ENCODE results near the gene CSAD. TPM values are rescaled to one million over a fixed set of nuclear protein-coding genes. Genes with fewer than 3 reads are reported as not detected.
A peak's percentile ranks its signal among the peaks of the same experiment; 100 is the strongest.

The CSAD gene
- total RNA-seq, 1 donor: 7.8 TPM

- TF ChIP-seq, protein P1, sequence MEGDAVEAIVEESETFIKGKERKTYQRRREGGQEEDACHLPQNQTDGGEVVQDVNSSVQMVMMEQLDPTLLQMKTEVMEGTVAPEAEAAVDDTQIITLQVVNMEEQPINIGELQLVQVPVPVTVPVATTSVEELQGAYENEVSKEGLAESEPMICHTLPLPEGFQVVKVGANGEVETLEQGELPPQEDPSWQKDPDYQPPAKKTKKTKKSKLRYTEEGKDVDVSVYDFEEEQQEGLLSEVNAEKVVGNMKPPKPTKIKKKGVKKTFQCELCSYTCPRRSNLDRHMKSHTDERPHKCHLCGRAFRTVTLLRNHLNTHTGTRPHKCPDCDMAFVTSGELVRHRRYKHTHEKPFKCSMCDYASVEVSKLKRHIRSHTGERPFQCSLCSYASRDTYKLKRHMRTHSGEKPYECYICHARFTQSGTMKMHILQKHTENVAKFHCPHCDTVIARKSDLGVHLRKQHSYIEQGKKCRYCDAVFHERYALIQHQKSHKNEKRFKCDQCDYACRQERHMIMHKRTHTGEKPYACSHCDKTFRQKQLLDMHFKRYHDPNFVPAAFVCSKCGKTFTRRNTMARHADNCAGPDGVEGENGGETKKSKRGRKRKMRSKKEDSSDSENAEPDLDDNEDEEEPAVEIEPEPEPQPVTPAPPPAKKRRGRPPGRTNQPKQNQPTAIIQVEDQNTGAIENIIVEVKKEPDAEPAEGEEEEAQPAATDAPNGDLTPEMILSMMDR (IDR thresholded peaks at IDR 0.05; ENCODE audit: insufficient read depth, low read depth, low read length): no peak
- peak; percentile 89 for DNase-seq (ENCODE audit: low read depth)
Observed at GRCh38 chr12:53145383-53146260, 35.1 kb downstream of the CSAD start.

DNA sequence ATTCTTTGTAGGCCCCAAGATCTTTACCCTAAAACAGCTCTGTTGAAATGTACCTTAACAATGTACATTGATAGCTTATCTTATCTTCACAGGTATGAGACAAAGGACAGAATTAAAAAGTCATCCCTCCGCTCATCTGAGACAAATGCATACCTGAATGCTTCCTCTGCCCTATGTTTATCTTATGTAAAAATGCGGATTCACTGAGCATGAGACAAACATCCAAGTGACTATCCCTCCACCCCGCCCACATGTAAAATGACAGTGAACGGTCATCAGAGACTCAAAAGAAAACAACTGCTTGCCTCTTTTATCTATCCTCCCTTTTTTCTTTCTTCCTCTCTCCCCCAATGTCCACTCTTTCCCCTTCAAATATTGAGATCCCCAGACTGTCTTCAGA is 37.4 kb downstream of the CSAD start:
- TF ChIP-seq, protein P1 (IDR thresholded peaks at IDR 0.05; ENCODE audit: insufficient read depth, low read depth, low read length): no peak

More at GRCh38 chr12:53145383-53146260, 35.1 kb downstream of the CSAD start:
- no peak overlapping the region for H3K4me3 ChIP-seq (ENCODE audit: low read depth, low read length)

GRCh38 chr12:53133722-53134121 is 47.0 kb downstream of the CSAD start:
- TF ChIP-seq, protein P1 (IDR thresholded peaks at IDR 0.05; ENCODE audit: insufficient read depth, low read depth, low read length): no peak
- DNase-seq (ENCODE audit: low read depth): no peak
- H3K4me3 ChIP-seq (ENCODE audit: low read depth, low read length): no peak overlapping the region

More for the DNA sequence above, 37.4 kb downstream of the CSAD start:
- no peak for DNase-seq (ENCODE audit: low read depth)
- H3K4me3 ChIP-seq (ENCODE audit: low read depth, low read length): no peak overlapping the region

GRCh38 chr12:53131844-53132243 is 48.9 kb downstream of the CSAD start:
- H3K4me3 ChIP-seq (ENCODE audit: low read depth, low read length): no peak overlapping the region
- DNase-seq (ENCODE audit: low read depth): no peak
- TF ChIP-seq, protein P1 (IDR thresholded peaks at IDR 0.05; ENCODE audit: insufficient read depth, low read depth, low read length): no peak

GRCh38 chr12:53128780-53129569 is 51.8 kb downstream of the CSAD start:
- TF ChIP-seq, protein P1 (IDR thresholded peaks at IDR 0.05; ENCODE audit: insufficient read depth, low read depth, low read length): no peak
- no peak for DNase-seq (ENCODE audit: low read depth)
- H3K4me3 ChIP-seq (ENCODE audit: low read depth, low read length): no peak overlapping the region

- TF ChIP-seq, protein P1 (IDR thresholded peaks at IDR 0.05; ENCODE audit: insufficient read depth, low read depth, low read length): no peak
- DNase-seq (ENCODE audit: low read depth): no peak
- no peak overlapping the region for H3K4me3 ChIP-seq (ENCODE audit: low read depth, low read length)
Observed at GRCh38 chr12:53127169-53127568, 53.6 kb downstream of the CSAD start.
